ENCODE results near the gene FBXO40. TPM values are rescaled to one million over a fixed set of nuclear protein-coding genes. Genes with fewer than 3 reads are reported as not detected.

Gene FBXO40
- total RNA-seq, 1 experiment from 2014 or later = not detected

DNA sequence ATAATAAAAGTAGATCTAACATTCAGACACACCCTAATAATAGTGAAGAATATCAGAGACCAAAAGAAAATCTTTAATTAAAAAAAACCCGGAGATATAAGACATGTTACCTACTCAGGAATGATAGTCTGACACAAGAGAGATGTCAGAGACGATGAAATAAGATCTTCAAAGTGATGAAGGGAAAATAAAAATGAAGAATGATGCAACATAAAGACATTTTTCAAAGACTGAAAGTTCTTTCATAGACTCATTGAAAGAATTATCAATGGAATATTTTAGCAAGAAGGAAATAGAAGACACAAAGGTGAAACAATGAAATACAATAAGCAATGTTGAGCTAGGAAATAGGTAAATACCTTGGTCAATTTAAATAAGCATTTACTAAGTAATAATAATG is 47.9 kb downstream of the FBXO40 start:
- Histone ChIP-seq H3F3A (ENCODE audit: low read length, unreplicated experiment) (no peaks in the 10 kb centered on the region), H3K79me2 (ENCODE audit: low read length) (no peaks in the 10 kb centered on the region), H3K9ac (ENCODE audit: low read length) (no peak overlapping the region), H3K4me1 (ENCODE audit: insufficient read depth, low read length) (no peaks in the 10 kb centered on the region), H3K4me3 (ENCODE audit: low read length) (no peak overlapping the region), H3K27ac (ENCODE audit: low read length) (no peak overlapping the region), H3K9me3 (ENCODE audit: low read length) (no peaks in the 10 kb centered on the region), H3K36me3 (ENCODE audit: low read depth, low read length) (no peaks in the 10 kb centered on the region), H3K4me2 (ENCODE audit: low read length) (no peak overlapping the region), H4K20me1 (ENCODE audit: low read length) (no peaks in the 10 kb centered on the region), H3K27me3 (ENCODE audit: low read length) (no peaks in the 10 kb centered on the region), H3K9me2 (replicated peaks; ENCODE audit: low read length) (no peaks in the 10 kb centered on the region), H2AFZ (ENCODE audit: low read length) (no peak overlapping the region)
- ATAC-seq (no peak), DNase-seq (no peak)
- TF ChIP-seq, protein P1, sequence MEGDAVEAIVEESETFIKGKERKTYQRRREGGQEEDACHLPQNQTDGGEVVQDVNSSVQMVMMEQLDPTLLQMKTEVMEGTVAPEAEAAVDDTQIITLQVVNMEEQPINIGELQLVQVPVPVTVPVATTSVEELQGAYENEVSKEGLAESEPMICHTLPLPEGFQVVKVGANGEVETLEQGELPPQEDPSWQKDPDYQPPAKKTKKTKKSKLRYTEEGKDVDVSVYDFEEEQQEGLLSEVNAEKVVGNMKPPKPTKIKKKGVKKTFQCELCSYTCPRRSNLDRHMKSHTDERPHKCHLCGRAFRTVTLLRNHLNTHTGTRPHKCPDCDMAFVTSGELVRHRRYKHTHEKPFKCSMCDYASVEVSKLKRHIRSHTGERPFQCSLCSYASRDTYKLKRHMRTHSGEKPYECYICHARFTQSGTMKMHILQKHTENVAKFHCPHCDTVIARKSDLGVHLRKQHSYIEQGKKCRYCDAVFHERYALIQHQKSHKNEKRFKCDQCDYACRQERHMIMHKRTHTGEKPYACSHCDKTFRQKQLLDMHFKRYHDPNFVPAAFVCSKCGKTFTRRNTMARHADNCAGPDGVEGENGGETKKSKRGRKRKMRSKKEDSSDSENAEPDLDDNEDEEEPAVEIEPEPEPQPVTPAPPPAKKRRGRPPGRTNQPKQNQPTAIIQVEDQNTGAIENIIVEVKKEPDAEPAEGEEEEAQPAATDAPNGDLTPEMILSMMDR (conservative IDR thresholded peaks at IDR 0.05; ENCODE audit: low read depth, low read length) = no peak
- TF ChIP-seq EZH2phosphoT487 (IDR thresholded peaks at IDR 0.05; ENCODE audit: borderline replicate concordance, low read length) (no peak), EZH2 (IDR thresholded peaks at IDR 0.05; ENCODE audit: low read length, unreplicated experiment) (no peak)
- intact Hi-C loops (cut with micrococcal nuclease) = no loop called here
- no TSS peak for BruUV-seq (replicated peaks)
- POLR2A ChIA-PET (ENCODE audit: unreplicated experiment) = no interaction called here
- CTCF ChIA-PET = no interaction called here

DNA sequence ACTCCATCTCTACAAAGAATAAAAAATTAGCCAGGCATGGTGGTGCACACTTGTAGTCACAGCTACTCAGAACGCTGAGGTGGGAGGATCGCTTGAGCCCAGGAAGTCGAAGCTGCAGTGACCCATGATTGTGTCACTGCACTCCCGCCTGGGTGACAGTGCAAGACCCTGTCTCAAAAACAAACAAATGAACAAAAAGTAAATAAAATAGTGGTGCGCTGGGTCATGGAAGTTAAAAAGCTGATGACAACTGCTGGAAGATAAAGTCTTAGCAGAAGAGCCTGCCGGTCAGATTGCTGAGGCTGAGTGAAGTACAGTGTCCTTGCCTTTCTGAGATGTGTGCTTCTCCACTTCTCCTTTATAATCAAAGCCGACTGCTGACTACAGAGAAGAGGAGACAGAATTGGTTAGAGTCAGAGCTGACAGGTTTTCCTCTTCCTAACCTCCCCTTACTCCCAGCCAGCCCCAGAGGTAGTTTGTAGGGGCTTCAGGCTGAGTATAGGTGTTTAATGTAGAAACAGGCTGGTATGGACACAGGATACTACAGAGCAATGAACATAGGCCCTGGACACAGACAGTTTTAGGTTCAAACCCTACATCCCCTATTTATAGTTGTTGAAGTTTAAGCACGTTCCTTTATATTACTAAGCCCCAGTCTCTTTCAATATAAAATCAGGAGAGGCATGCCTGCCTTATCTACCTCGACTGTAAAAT is 49.6 kb downstream of the FBXO40 start:
- POLR2A ChIA-PET (ENCODE audit: unreplicated experiment) = no interaction called here

DNA sequence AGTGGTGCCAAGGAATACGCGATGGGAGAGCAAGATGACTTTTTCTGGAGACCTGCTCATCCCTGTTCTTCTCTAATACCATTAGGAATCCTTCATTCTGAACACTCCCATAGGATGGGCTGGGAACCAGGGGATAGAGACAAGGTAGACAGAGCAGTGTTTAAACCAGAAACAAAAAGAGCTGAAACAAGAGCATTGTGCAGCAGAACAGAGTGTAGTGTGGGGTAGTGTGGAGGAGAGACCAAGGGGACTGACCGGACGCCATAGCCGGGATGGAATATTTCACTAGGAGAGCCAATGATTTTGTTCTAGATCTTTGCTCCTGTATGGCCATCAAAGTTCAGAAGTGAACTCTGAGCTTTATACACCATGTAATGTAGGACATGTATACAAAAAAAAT is 51.9 kb downstream of the FBXO40 start:
- ChIA-PET CTCF (no interaction called here), POLR2A (ENCODE audit: unreplicated experiment) (no interaction called here)
- no peaks in the 10 kb centered on the region for H3K9me3 ChIP-seq (ENCODE audit: low read length)
- no peaks in the 10 kb centered on the region for H3K9me2 ChIP-seq (replicated peaks; ENCODE audit: low read length)
- no peaks in the 10 kb centered on the region for H4K20me1 ChIP-seq (ENCODE audit: low read length)
- DNase-seq (no peak), ATAC-seq (no peak)
- no peak overlapping the region for H3K9ac ChIP-seq (ENCODE audit: low read length)
- H3K36me3 ChIP-seq (ENCODE audit: low read depth, low read length) = no peaks in the 10 kb centered on the region
- no peak overlapping the region for H3K4me2 ChIP-seq (ENCODE audit: low read length)
- no peaks in the 10 kb centered on the region for H3F3A ChIP-seq (ENCODE audit: low read length, unreplicated experiment)
- intact Hi-C loops (cut with micrococcal nuclease) = no loop called here
- BruUV-seq (replicated peaks) = no TSS peak
- H3K4me1 ChIP-seq (ENCODE audit: insufficient read depth, low read length) = no peaks in the 10 kb centered on the region
- no peak overlapping the region for H2AFZ ChIP-seq (ENCODE audit: low read length)
- H3K27ac ChIP-seq (ENCODE audit: low read length) = no peak overlapping the region
- H3K4me3 ChIP-seq (ENCODE audit: low read length) = no peak overlapping the region
- TF ChIP-seq EZH2 (IDR thresholded peaks at IDR 0.05; ENCODE audit: low read length, unreplicated experiment) = no peak
- no peaks in the 10 kb centered on the region for H3K79me2 ChIP-seq (ENCODE audit: low read length)
- no peaks in the 10 kb centered on the region for H3K27me3 ChIP-seq (ENCODE audit: low read length)

More for the DNA sequence above, 49.6 kb downstream of the FBXO40 start:
- Histone ChIP-seq H3K36me3 (ENCODE audit: low read depth, low read length) (no peaks in the 10 kb centered on the region), H3K79me2 (ENCODE audit: low read length) (no peaks in the 10 kb centered on the region), H3K4me3 (ENCODE audit: low read length) (no peak overlapping the region), H3K9me3 (ENCODE audit: low read length) (no peaks in the 10 kb centered on the region), H4K20me1 (ENCODE audit: low read length) (no peaks in the 10 kb centered on the region), H3K27me3 (ENCODE audit: low read length) (no peaks in the 10 kb centered on the region), H3K9ac (ENCODE audit: low read length) (no peak overlapping the region), H2AFZ (ENCODE audit: low read length) (no peak overlapping the region), H3K9me2 (replicated peaks; ENCODE audit: low read length) (no peaks in the 10 kb centered on the region), H3F3A (ENCODE audit: low read length, unreplicated experiment) (no peaks in the 10 kb centered on the region), H3K4me1 (ENCODE audit: insufficient read depth, low read length) (no peaks in the 10 kb centered on the region), H3K4me2 (ENCODE audit: low read length) (no peak overlapping the region), H3K27ac (ENCODE audit: low read length) (no peak overlapping the region)
- TF ChIP-seq EZH2phosphoT487 (IDR thresholded peaks at IDR 0.05; ENCODE audit: borderline replicate concordance, low read length) = no peak
- TF ChIP-seq EZH2 (IDR thresholded peaks at IDR 0.05; ENCODE audit: low read length, unreplicated experiment) = no peak
- TF ChIP-seq, protein P1 (conservative IDR thresholded peaks at IDR 0.05; ENCODE audit: low read depth, low read length) = no peak
- no TSS peak for BruUV-seq (replicated peaks)
- DNase-seq (no peak), ATAC-seq (peak; percentile 40)
- CTCF ChIA-PET = no interaction called here
- intact Hi-C loops (cut with micrococcal nuclease) = no loop called here

Data from PC-3 (cell line).